Skeletal muscle tissue (tissue), 5 donors: Measurements from ENCODE around the gene PTHLH. TPM values are rescaled to one million over a fixed set of nuclear protein-coding genes. Genes with fewer than 3 reads are reported as not detected.

Experiments
- H3K27ac ChIP-seq: one replicate; pipeline ENCODE4 v1.7.0; 2013; ENCODE audit warnings: mild to moderate bottlenecking, low read depth, low read length, inconsistent platforms
- H3K27me3 ChIP-seq, 3 donors: one replicate each; pipeline ENCODE4 v1.7.0; 2013; ENCODE audit warnings: low read length in 3 of 3; ENCODE audit not compliant: control insufficient read depth in 3 of 3, insufficient read depth in 3 of 3
- H3K36me3 ChIP-seq, 3 donors: one replicate each; pipeline ENCODE4 v1.7.0; 2013; ENCODE audit warnings: low read length in 3 of 3; ENCODE audit not compliant: control insufficient read depth in 3 of 3, insufficient read depth in 3 of 3
- H3K4me1 ChIP-seq, 3 donors: one replicate each; pipeline ENCODE4 v1.7.0; 2013; ENCODE audit warnings: low read length in 3 of 3, mild to moderate bottlenecking in 3 of 3; ENCODE audit not compliant: control insufficient read depth in 3 of 3, insufficient read depth in 3 of 3
- H3K4me3 ChIP-seq, 3 donors: one replicate each; pipeline ENCODE4 v1.7.0; 2013; ENCODE audit warnings: low read length in 3 of 3
- H3K9ac ChIP-seq, 3 donors: one replicate each; pipeline ENCODE4 v1.7.0; 2013; ENCODE audit warnings: low read length in 3 of 3, mild to moderate bottlenecking in 3 of 3, moderate library complexity in 2 of 3, low read depth in 1 of 3
- H3K9me3 ChIP-seq, 3 donors: one replicate each; pipeline ENCODE4 v1.7.0; 2013; ENCODE audit warnings: low read length in 3 of 3; ENCODE audit not compliant: control insufficient read depth in 3 of 3
- small RNA-seq: library from RNA; depleted of rRNA; stranded (forward); fragments of <200 nt; gene quantifications from one replicate; pipeline ENCODE3, GENCODE V24; 2014
- total RNA-seq: library from RNA; depleted of rRNA; stranded (reverse); fragments of >200 nt; gene quantifications from one replicate; pipeline ENCODE4 v1.2.3, GENCODE V29; 2014
- donor health status: Osteomylitis.

The PTHLH gene
- total RNA-seq, 1 donor from 2014 or later, result 0.52 TPM

DNA sequence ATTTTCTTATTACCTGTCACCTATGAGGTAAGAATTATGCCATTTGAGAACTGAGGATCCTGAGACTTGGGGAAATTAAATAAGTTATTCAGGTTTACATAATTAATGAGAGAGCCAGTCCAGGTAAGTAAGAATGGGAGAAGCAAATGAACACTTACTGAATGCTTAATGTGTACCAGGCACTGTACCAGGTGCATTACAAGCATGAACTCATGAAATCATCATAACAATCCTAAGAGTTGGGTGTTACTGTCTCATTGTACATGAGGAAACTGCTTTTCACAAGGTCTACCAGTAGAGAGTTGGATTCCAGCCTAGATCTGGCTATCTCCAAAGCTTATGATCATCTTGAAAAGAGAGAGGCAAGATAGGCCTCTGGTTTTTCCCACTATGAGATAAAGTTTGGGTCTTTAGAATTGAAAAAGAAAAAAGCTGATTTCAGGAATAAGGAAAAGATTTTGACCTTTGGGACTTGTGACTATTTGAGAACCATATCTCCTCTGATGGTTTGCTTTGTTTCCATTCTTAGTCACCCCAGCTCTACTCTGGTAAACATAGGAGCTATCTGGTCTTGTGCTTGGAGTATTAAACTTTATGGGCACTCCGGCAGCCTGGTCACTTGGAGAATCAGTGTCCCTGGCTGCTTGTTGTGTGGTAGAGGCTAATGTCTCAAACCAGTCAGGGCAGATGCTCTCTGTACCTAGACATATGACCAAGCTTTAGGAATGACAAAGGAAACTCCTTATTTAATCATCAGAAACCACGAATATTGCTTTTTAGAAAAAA is 48.0 kb downstream of the PTHLH start:
- no peaks in the 10 kb centered on the region for H3K27me3 ChIP-seq
- H3K9me3 ChIP-seq, result no peaks in the 10 kb centered on the region
- no peaks in the 10 kb centered on the region for H3K36me3 ChIP-seq
- H3K27ac ChIP-seq, result no peak overlapping the region
- H3K4me1 ChIP-seq, result peaks cover 0 to 4% (median 3%) of the 10 kb centered on the region in 3 donors
- no peak overlapping the region for H3K9ac ChIP-seq
- H3K4me3 ChIP-seq, result no peak overlapping the region

DNA sequence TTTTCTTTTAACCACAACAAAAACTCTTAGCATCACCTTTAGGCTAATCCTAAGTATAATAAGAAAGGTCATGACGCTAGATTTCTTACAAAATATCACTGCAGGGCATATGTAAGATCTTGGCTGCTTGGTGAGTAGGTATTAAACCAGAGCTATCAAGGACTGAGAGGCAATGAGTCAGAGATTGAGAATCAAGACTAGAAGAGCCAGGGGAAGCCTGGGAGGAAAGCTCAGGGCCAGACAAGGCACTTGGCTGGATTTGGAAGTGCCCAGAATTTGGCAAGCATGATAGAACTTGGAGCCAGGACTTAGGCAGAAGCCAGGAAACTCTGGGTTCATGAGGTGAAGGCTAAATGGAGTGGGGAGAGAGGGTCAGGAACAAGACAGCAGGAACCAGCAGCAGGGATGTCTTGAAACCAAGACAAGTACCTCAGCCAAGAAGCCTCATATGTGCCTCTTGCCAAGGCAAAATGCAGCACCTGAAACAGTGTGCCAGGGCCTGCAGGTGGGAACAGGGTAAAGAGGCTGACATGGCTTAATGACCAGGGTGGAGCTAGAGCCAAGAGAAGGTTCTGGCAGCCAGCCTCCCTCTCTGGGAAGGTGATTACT is 49.9 kb downstream of the PTHLH start:
- Histone ChIP-seq H3K27me3 (no peaks in the 10 kb centered on the region), H3K9me3 (no peaks in the 10 kb centered on the region), H3K4me3 (no peak overlapping the region), H3K36me3 (no peaks in the 10 kb centered on the region), H3K4me1 (peaks cover 0 to 4% (median 3%) of the 10 kb centered on the region in 3 donors), H3K27ac (no peak overlapping the region), H3K9ac (no peak overlapping the region)

DNA sequence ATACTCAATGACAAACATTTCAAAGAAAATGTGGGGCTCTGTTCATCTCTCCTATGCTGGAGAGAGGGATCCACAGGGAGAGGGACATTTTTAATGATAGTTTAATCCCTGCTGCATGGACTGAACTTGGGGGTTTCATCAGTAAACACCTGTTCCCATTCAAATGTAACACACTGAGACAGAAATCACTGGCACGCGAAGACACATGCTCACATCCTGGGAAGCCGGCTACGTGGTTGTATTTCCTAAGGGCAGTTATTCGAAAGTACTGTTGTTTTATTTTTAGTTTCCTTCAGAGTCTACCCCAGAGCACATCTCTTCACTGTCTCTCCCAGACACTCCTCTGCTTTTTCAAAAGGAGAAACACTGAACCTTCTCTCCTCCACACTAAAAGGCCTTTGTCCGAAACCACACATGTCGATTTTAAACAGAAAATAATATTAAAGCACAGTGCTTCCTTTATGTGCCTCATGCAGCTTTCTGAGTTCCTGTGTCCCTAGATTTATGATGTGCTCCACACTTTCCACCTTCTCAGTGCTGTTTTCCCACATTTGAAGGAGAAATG is 52.8 kb downstream of the PTHLH start:
- H3K9me3 ChIP-seq, result no peaks in the 10 kb centered on the region
- H3K9ac ChIP-seq, result no peak overlapping the region
- H3K27ac ChIP-seq, result no peak overlapping the region
- no peaks in the 10 kb centered on the region for H3K36me3 ChIP-seq
- H3K4me1 ChIP-seq, result peaks cover 0 to 4% (median 3%) of the 10 kb centered on the region in 3 donors
- H3K4me3 ChIP-seq, result no peak overlapping the region
- no peaks in the 10 kb centered on the region for H3K27me3 ChIP-seq

DNA sequence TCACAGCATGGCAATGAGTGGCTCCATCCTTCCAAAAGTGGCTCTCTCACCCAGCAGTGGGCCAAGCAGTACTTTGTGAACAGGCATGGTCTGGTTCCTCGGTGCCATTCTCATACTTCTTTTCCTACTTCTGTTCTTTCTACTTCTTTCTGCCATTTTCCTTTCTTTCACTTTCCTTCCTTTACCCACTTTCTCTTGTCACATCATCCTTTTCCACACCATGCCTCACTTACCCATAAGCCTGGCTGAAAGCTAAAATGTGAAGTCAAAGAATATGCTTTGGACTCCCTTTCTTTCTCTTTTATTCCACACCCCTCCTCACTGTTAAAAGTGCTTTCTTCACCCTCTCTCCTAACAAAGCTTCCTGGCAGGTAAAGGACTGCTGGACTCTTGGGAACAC is 57.0 kb downstream of the PTHLH start:
- no peaks in the 10 kb centered on the region for H3K4me1 ChIP-seq
- H3K27ac ChIP-seq, result no peak overlapping the region
- no peaks in the 10 kb centered on the region for H3K36me3 ChIP-seq
- no peaks in the 10 kb centered on the region for H3K9me3 ChIP-seq
- H3K9ac ChIP-seq, result no peak overlapping the region
- peaks cover 0 to 4% (median 0%) of the 10 kb centered on the region in 3 donors for H3K27me3 ChIP-seq
- no peak overlapping the region for H3K4me3 ChIP-seq

DNA sequence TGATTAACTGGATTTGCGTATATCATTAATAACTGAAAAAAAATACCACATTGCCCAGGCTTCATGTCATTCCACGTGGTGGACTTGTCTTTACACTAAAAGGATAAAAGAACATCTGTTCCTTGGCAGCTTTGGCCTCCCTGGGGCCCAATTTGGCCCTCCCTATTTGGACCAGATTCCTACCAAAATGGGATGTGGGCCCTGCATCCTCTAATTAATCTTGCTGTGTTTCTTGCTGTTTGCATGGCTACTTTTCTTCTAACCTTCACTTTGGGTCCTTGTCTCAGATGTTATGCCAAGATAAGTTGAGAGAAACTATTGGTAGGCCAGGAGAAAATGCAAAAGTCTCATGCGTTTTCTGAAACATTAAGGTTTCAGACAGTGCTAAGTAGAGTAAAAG is 57.5 kb downstream of the PTHLH start:
- Histone ChIP-seq H3K27me3 (peaks cover 0 to 4% (median 0%) of the 10 kb centered on the region in 3 donors), H3K36me3 (no peaks in the 10 kb centered on the region), H3K9me3 (no peaks in the 10 kb centered on the region), H3K4me3 (no peak overlapping the region), H3K4me1 (no peaks in the 10 kb centered on the region), H3K9ac (no peak overlapping the region), H3K27ac (no peak overlapping the region)

DNA sequence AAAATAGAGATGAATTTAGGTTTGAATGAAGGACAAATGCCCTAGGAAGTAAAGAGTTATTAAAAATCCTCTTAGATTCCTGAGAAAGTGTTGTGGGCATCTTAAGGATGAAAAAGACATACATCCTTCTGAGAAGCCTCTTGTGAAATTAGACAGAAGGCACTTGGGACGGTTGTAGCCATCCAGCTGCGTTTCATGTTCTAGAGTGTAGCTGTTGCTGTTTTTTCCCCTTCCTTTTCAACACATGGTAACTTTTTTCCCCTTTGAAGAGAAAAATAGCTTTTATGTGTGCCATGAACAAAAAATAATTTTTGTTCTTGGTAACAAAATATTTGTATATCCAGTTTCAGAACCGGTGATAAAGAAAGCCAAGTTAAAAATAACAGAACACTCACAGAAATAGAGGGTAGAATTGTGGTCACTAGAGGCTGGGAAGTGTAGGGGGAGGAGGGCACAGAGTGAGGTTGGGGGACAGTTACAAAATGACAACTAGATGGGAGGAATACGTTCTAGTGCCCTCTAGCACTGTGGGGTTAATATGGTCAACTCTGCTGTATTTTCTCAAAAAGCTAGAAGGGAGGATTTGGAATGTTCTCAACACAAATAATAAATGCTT is 58.4 kb downstream of the PTHLH start:
- Histone ChIP-seq H3K27ac (no peak overlapping the region), H3K4me3 (no peak overlapping the region), H3K4me1 (no peaks in the 10 kb centered on the region), H3K9ac (no peak overlapping the region), H3K36me3 (no peaks in the 10 kb centered on the region), H3K9me3 (no peaks in the 10 kb centered on the region), H3K27me3 (peaks cover 0 to 4% (median 0%) of the 10 kb centered on the region in 3 donors)

DNA sequence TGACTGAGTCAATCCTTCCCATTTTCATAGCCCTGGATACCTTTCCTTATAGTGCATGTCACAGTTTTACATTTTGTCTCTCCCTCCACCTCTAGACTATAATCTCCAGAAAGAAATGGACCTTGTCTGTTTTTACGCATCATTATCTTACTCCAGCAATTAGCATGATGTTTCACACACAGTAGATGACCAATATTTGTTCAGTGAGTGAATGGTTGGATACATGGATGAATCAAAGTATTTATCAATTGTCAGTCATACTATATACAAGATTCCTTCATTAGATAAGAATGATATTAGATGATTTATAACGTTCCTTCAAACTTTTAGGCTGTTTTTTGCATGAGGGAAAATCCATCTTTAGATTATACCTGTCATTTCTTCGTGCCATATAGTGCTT is 61.1 kb downstream of the PTHLH start:
- H3K4me3 ChIP-seq, result no peak overlapping the region
- H3K27me3 ChIP-seq, result peaks cover 0 to 4% (median 0%) of the 10 kb centered on the region in 3 donors
- no peaks in the 10 kb centered on the region for H3K4me1 ChIP-seq
- no peak overlapping the region for H3K9ac ChIP-seq
- no peaks in the 10 kb centered on the region for H3K36me3 ChIP-seq
- no peak overlapping the region for H3K27ac ChIP-seq
- no peaks in the 10 kb centered on the region for H3K9me3 ChIP-seq

Small RNA genes lying within 50 kb of the gene (small RNA-seq; reads per million reads assigned to genes)
- gene AC008011.1, result not detected

Other genes with a start within 250 kb of the PTHLH start
- gene KLHL42, start 192.5 kb downstream of the PTHLH start, total RNA-seq, result 13.6 TPM
- gene MANSC4, start 192.5 kb downstream of the PTHLH start, total RNA-seq, result not detected
- 32.9 TPM for gene CCDC91, start 217.7 kb upstream of the PTHLH start, total RNA-seq